ENCODE measurements around the gene GRWD1. TPM values are rescaled to one million over a fixed set of nuclear protein-coding genes. Genes with fewer than 3 reads are reported as not detected.

The GRWD1 gene
- total RNA-seq, 1 donor from 2014 or later, result 34.0 TPM

- peaks cover 19% of the 10 kb centered on the region for H3K4me1 Mint-ChIP-seq
- no peak for DNase-seq (ENCODE audit: low spot score in 2 of 2, unreplicated experiment in 2 of 2)
- H3K36me3 Mint-ChIP-seq, result peaks cover 4% of the 10 kb centered on the region
- H3K27me3 Mint-ChIP-seq (ENCODE audit: low read depth), result no peaks in the 10 kb centered on the region
- no peak for TF ChIP-seq CTCF (IDR thresholded peaks at IDR 0.05; ENCODE audit: unreplicated experiment)
- no peaks in the 10 kb centered on the region for H3K9me3 Mint-ChIP-seq
- H3K27ac Mint-ChIP-seq, result peak overlapping the region; percentile 58
- no peak overlapping the region for H3K4me3 Mint-ChIP-seq
Measured at GRCh38 chr19:48418317-48419064, 27.3 kb upstream of the GRWD1 start.

- Mint-ChIP-seq H3K27me3 (ENCODE audit: low read depth) (no peaks in the 10 kb centered on the region), H3K4me3 (no peak overlapping the region), H3K27ac (peak overlapping the region; percentile 53), H3K9me3 (no peaks in the 10 kb centered on the region), H3K36me3 (peaks cover 4% of the 10 kb centered on the region), H3K4me1 (peaks cover 12% of the 10 kb centered on the region)
- DNase-seq (ENCODE audit: low spot score in 2 of 2, unreplicated experiment in 2 of 2), result no peak
- no peak for TF ChIP-seq CTCF (IDR thresholded peaks at IDR 0.05; ENCODE audit: unreplicated experiment)
Measured at GRCh38 chr19:48419158-48419920, 26.4 kb upstream of the GRWD1 start.

- H3K4me1 Mint-ChIP-seq, result peaks cover 11% of the 10 kb centered on the region
- no peak for TF ChIP-seq CTCF (IDR thresholded peaks at IDR 0.05; ENCODE audit: unreplicated experiment)
Measured at GRCh38 chr19:48421548-48421947, 24.2 kb upstream of the GRWD1 start.

GRCh38 chr19:48424694-48425219 lies 21.0 kb upstream of the GRWD1 start:
- TF ChIP-seq CTCF (IDR thresholded peaks at IDR 0.05; ENCODE audit: unreplicated experiment), result no peak
- H3K27me3 Mint-ChIP-seq (ENCODE audit: low read depth), result no peaks in the 10 kb centered on the region
- H3K36me3 Mint-ChIP-seq, result peaks cover 4% of the 10 kb centered on the region
- peaks cover 5% of the 10 kb centered on the region for H3K4me1 Mint-ChIP-seq
- H3K4me3 Mint-ChIP-seq, result no peak overlapping the region
- no peak for DNase-seq (ENCODE audit: low spot score in 2 of 2, unreplicated experiment in 2 of 2)
- peak overlapping the region; percentile 94 for H3K27ac Mint-ChIP-seq
- no peaks in the 10 kb centered on the region for H3K9me3 Mint-ChIP-seq

More at GRCh38 chr19:48421548-48421947, 24.2 kb upstream of the GRWD1 start:
- DNase-seq (ENCODE audit: low spot score in 2 of 2, unreplicated experiment in 2 of 2), result no peak
- Mint-ChIP-seq H3K27me3 (ENCODE audit: low read depth) (no peaks in the 10 kb centered on the region), H3K27ac (no peak overlapping the region), H3K9me3 (no peaks in the 10 kb centered on the region), H3K4me3 (no peak overlapping the region), H3K36me3 (peaks cover 2% of the 10 kb centered on the region)

GRCh38 chr19:48428670-48429069 lies 17.1 kb upstream of the GRWD1 start:
- H3K4me1 Mint-ChIP-seq, result peaks cover 5% of the 10 kb centered on the region
- H3K4me3 Mint-ChIP-seq, result no peak overlapping the region
- peaks cover 5% of the 10 kb centered on the region for H3K9me3 Mint-ChIP-seq
- TF ChIP-seq CTCF (IDR thresholded peaks at IDR 0.05; ENCODE audit: unreplicated experiment), result no peak
- no peak for DNase-seq (ENCODE audit: low spot score in 2 of 2, unreplicated experiment in 2 of 2)
- peaks cover 16% of the 10 kb centered on the region for H3K36me3 Mint-ChIP-seq
- H3K27ac Mint-ChIP-seq, result no peak overlapping the region
- no peaks in the 10 kb centered on the region for H3K27me3 Mint-ChIP-seq (ENCODE audit: low read depth)

Measured in mesothelial cell of epicardium (in vitro differentiated cells).